ENCODE measurements around the gene PEX13. TPM values are rescaled to one million over a fixed set of nuclear protein-coding genes. Genes with fewer than 3 reads are reported as not detected.

PEX13 gene
- total and polyA plus RNA-seq, 2 of the 4 experiments (the other 2 are of a cell fraction), result 12.1 to 34.8 TPM

- Histone ChIP-seq H4K91ac (ENCODE audit: insufficient read depth, low read depth, low read length) (no peak overlapping the region), H3K9me1 (ENCODE audit: insufficient read depth, low read length) (no peaks in the 10 kb centered on the region), H2AK5ac (ENCODE audit: low read depth, low read length) (no peak overlapping the region), H3K9me3 (ENCODE audit: control insufficient read depth, insufficient read depth, low read length) (no peaks in the 10 kb centered on the region), H3K36me3 (ENCODE audit: control insufficient read depth, insufficient read depth, low read length) (peaks cover 16% of the 10 kb centered on the region), H4K5ac (ENCODE audit: low read depth, low read length) (no peak overlapping the region), H3K4ac (ENCODE audit: low read depth, low read length) (no peak overlapping the region), H2AFZ (replicated peaks; ENCODE audit: low read length, poor library complexity) (no peak overlapping the region), H2BK20ac (ENCODE audit: low read depth, low read length) (no peak overlapping the region), H3K23ac (ENCODE audit: low read depth, low read length) (no peak overlapping the region), H3K27me3 (ENCODE audit: control insufficient read depth, insufficient read depth, low read length) (no peaks in the 10 kb centered on the region), H3K4me3 (ENCODE audit: insufficient read depth, low read depth, low read length) (no peak overlapping the region), H2AK9ac (replicated peaks; ENCODE audit: low read depth, low read length, poor library complexity) (no peak overlapping the region), H3K4me2 (ENCODE audit: low read depth, low read length) (no peak overlapping the region), H3K14ac (replicated peaks; ENCODE audit: low read depth, low read length) (no peak overlapping the region), H2BK15ac (ENCODE audit: low read depth, low read length) (no peak overlapping the region), H3K4me1 (ENCODE audit: control insufficient read depth, insufficient read depth, low read length) (no peaks in the 10 kb centered on the region), H4K8ac (ENCODE audit: low read depth in 2 of 2, low read length in 2 of 2) (no peak overlapping the region), H2BK5ac (ENCODE audit: low read depth, low read length, poor library complexity, severe bottlenecking) (no peak overlapping the region), H3K79me1 (ENCODE audit: low read depth in 1 of 2, low read length in 2 of 2) (no peaks in the 10 kb centered on the region), H4K20me1 (ENCODE audit: insufficient read depth, low read length) (no peaks in the 10 kb centered on the region), H2BK120ac (ENCODE audit: low read depth, low read length) (no peak overlapping the region), H3K56ac (ENCODE audit: extremely low read depth, insufficient read depth, low read length) (no peak overlapping the region), H3K18ac (ENCODE audit: low read depth, low read length) (no peak overlapping the region), H3K9ac (ENCODE audit: low read depth, low read length) (no peak overlapping the region), H3K27ac (ENCODE audit: insufficient read depth, low read length) (no peak overlapping the region)
- intact Hi-C loops (cut with micrococcal nuclease), result no loop called here
- CTCF ChIA-PET, result no interaction called here
- TF ChIP-seq SMC3 (IDR thresholded peaks at IDR 0.05; ENCODE audit: low read depth, low read length) (no peak), MAZ (IDR thresholded peaks at IDR 0.05; ENCODE audit: borderline replicate concordance, low read depth, low read length) (no peak), CTCF (conservative IDR thresholded peaks at IDR 0.05; ENCODE audit: low read depth, low read length) (no peak), NFE2L2 (IDR thresholded peaks at IDR 0.05; ENCODE audit: low read depth, low read length) (no peak), MXI1 (IDR thresholded peaks at IDR 0.05; ENCODE audit: borderline replicate concordance, low read depth, low read length) (no peak), FOS (IDR thresholded peaks at IDR 0.05; ENCODE audit: low read depth, low read length) (no peak)
- TF ChIP-seq, protein P1, sequence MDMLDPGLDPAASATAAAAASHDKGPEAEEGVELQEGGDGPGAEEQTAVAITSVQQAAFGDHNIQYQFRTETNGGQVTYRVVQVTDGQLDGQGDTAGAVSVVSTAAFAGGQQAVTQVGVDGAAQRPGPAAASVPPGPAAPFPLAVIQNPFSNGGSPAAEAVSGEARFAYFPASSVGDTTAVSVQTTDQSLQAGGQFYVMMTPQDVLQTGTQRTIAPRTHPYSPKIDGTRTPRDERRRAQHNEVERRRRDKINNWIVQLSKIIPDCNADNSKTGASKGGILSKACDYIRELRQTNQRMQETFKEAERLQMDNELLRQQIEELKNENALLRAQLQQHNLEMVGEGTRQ (IDR thresholded peaks at IDR 0.05; ENCODE audit: low read depth, low read length), result no peak
- POLR2A ChIA-PET (ENCODE audit: unreplicated experiment), result no interaction called here
- BruUV-seq (replicated peaks), result no TSS peak
- ATAC-seq (ENCODE audit: low read depth) (no peak), DNase-seq (no peak)
- in situ Hi-C loops (cut with MboI; ENCODE audit: low sequenced_read_pairs), result no loop called here
- dilution Hi-C loops (cut with HindIII; ENCODE audit: low sequenced_read_pairs, unreplicated experiment), result no loop called here
- 100% methylated on average over 4 of the region's 8 CpGs; no CpG with 5 or more reads in 1 of the 2 experiments for WGBS, 2 experiments (ENCODE audit: extremely low coverage in 2 of 2, insufficient read length in 1 of 2)
Observed at GRCh38 chr2:61091485-61091884, 74.0 kb downstream of the PEX13 start.
